NCI-H345 (cell line): ENCODE measurements around the gene ISLR2.
A peak's percentile ranks its signal among the peaks of the same experiment; 100 is the strongest.

ENCODE experiments used
- DNase-seq: peaks from one replicate; lab custom pipeline; 2025; lab: John Stamatoyannopoulos, UW

The ISLR2 gene

GRCh38 chr15:74129586-74130154 lies 716 bp upstream of the ISLR2 start:
- DNase-seq, result no peak

- no peak for DNase-seq
Measured at GRCh38 chr15:74130849-74131627, 652 bp downstream of the ISLR2 start.

DNA sequence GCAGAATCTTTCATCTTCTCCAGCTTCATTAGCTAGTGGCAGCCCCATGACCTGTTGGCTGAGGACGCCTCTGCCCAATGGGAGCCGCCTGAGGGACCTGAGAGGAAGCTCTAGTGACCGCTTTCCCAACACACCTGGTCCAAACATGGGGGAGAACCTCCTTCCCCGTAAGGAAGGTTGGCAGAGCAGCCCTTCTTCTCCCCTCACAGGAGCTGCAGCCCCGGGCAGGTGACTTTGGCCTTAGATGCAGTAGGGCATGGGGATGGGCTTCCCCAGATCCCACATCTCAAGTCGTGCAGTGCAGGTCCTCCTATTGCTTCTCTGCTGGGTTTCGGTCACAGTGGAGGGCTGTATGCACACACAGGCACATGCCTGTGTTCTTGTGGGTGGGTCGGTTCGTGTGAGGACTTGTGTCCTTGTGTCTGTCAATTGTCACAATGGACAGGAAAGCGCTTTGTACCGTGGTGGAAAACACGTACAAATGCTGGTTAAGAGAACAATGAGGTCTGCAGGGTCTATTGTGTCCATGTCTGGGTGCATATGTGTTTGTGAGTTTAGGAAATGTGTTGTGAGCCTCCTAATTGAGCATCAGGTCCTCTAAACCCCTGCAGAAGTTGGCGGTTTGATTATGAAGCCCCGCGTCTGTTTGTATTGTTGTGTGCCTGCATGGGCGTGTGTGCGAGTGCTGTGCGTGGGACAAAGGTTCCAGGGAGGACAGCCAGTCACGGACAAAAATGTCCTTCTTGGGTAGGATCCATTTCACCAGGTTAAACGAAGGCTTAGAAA lies 1.4 kb downstream of the ISLR2 start:
- no peak for DNase-seq

DNA sequence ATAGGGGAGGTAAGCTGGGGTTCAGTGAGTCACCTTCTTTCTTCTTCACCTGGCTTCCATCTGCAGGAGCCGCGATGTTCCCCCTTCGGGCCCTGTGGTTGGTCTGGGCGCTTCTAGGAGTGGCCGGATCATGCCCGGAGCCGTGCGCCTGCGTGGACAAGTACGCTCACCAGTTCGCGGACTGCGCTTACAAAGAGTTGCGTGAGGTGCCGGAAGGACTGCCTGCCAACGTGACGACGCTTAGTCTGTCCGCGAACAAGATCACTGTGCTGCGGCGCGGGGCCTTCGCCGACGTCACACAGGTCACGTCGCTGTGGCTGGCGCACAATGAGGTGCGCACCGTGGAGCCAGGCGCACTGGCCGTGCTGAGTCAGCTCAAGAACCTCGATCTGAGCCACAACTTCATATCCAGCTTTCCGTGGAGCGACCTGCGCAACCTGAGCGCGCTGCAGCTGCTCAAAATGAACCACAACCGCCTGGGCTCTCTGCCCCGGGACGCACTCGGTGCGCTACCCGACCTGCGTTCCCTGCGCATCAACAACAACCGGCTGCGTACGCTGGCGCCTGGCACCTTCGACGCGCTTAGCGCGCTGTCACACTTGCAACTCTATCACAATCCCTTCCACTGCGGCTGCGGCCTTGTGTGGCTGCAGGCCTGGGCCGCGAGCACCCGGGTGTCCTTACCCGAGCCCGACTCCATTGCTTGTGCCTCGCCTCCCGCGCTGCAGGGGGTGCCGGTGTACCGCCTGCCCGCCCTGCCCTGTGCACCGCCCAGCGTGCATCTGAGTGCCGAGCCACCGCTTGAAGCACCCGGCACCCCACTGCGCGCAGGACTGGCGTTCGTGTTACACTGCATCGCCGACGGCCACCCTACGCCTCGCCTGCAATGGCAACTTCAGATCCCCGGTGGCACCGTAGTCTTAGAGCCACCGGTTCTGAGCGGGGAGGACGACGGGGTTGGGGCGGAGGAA lies 2.6 kb downstream of the ISLR2 start:
- DNase-seq, result no peak

DNA sequence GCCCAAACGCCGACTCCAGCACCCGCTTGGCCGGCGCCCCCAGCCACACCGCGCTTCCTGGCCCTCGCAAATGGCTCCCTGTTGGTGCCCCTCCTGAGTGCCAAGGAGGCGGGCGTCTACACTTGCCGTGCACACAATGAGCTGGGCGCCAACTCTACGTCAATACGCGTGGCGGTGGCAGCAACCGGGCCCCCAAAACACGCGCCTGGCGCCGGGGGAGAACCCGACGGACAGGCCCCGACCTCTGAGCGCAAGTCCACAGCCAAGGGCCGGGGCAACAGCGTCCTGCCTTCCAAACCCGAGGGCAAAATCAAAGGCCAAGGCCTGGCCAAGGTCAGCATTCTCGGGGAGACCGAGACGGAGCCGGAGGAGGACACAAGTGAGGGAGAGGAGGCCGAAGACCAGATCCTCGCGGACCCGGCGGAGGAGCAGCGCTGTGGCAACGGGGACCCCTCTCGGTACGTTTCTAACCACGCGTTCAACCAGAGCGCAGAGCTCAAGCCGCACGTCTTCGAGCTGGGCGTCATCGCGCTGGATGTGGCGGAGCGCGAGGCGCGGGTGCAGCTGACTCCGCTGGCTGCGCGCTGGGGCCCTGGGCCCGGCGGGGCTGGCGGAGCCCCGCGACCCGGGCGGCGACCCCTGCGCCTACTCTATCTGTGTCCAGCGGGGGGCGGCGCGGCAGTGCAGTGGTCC lies 3.5 kb downstream of the ISLR2 start:
- no peak for DNase-seq

GRCh38 chr15:74134387-74135027 lies 4.1 kb downstream of the ISLR2 start:
- no peak for DNase-seq

GRCh38 chr15:74135041-74135565 lies 4.7 kb downstream of the ISLR2 start:
- DNase-seq, result no peak

GRCh38 chr15:74136540-74136813 lies 6.1 kb downstream of the ISLR2 start:
- DNase-seq, result no peak

DNA sequence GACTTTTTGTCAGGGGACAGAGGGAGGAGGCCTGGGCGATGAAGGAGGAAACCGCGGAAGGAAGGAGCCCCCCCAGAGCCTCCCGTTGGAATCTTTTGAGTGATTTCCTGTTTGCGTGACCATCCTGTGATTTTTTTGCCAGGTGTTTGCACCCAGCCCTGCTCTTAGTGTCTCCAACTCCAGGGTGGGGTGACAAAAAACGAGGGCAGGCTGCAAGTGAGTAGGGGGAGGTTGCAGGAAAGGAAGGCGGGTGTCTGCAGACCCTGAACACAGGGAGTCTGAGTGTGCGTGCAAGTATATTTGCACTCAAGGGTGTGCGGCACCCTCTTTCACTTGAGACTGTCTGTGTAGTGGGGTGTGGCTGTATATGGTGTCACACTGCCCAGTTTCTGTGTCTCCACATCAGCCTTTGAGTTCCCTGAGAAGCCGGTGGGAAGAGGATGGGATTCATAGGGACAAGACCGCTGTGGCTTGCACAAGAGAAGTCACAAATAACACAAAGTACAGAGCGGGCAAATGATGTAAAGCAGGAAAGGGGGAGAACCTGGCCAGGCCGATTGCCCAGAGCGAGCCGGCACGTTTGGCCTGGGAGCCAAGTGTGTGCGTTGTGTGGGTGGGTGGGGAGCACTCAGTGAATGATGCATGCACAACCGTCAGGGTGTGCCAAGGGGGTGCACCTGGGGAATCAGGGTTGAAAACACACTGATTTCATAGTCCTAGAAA lies 6.6 kb downstream of the ISLR2 start:
- no peak for DNase-seq

- no peak for DNase-seq
Measured at GRCh38 chr15:74137537-74137894, 7.1 kb downstream of the ISLR2 start.

- no peak for DNase-seq
Measured at GRCh38 chr15:74138642-74139041, 8.3 kb downstream of the ISLR2 start.

DNA sequence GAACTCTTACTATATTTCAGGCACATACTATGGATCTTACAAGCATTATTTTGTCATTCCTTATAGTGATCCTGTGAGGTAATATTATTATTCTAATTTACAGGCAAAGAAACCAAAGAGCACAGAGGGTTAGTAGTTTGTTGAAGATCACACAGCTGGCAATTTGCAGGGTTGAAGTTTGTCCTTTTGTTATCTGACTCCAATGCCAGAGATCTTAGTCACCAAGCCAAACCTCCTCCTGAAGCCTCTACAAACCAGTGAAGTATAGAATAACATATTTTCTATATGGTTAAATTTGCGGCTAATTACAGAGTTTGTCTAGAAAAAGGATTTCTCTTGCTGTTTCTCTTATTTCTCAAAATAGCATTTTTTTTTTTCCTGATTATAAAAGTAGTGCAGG lies 11.2 kb downstream of the ISLR2 start:
- no peak for DNase-seq

DNA sequence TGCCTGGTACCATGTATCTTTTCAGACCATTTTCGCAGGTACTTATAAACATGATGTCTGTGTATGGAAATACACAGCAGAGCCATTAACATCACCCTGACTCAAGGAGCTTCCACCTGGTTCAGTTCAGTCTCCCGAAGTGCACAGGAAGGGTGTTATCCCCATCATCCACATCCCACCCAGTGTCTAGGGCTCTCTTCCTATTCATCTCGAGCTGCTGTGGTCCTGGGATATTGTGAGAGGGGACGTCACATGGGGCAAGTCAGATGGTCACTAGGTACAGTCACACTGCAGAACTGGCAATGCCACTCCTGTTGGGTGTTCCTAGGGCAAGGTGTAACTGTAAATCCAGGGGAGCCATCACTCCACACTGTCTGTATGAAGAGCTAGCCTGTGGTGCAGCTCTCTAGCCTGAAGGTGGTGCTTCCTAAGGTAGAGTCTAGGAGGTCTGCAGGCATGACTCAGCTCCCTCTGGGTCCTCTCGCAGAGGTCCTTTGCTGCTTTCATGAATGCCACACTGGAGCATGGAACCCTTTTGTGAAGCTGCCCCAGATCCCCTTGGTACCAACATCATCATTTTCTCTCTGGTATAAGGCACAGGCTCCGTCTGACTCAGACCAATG lies 13.9 kb downstream of the ISLR2 start:
- DNase-seq, result no peak

DNA sequence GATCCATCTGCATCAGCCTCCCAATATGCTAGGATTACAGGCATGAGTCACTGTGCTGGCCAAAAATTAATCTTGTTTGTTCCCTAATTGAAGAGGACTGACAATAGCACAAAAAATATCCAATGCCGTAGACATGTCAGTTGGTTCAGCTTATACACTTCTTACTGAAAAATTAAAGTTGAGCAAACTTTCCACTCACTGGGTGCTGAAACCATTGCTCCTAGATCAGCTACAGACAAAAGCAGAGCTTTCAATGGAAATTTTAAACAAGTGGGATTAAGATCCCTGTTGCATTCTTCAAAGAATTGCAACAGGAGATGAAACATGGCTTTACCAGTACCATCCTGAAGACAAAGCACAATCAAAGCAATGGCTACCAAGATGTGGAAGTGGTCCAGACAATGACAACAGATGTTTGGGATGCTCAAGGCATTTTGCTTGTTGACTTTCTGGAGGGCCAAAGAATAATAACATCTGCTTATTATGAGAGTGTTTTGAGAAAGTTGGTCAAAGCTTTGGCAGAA lies 16.0 kb downstream of the ISLR2 start:
- no peak for DNase-seq

DNA sequence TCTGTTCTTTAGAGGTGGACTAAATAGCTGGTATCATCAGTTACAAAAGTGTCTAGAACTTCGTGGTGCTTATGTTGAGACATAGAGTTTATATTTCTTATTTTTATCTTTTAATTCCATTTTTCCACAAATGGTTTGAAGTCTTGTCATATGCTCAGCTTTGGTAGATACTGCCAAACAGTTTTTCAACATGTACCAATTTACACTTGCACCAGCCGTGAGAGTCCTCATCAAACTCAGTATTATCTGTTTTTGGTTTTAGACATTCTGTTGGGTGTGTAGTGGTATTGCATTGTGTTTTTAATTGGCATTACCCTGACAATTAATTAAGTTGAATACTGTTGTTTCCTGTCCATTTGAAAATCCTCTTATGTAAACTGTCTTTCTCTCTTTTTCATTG lies 16.7 kb downstream of the ISLR2 start:
- no peak for DNase-seq

DNA sequence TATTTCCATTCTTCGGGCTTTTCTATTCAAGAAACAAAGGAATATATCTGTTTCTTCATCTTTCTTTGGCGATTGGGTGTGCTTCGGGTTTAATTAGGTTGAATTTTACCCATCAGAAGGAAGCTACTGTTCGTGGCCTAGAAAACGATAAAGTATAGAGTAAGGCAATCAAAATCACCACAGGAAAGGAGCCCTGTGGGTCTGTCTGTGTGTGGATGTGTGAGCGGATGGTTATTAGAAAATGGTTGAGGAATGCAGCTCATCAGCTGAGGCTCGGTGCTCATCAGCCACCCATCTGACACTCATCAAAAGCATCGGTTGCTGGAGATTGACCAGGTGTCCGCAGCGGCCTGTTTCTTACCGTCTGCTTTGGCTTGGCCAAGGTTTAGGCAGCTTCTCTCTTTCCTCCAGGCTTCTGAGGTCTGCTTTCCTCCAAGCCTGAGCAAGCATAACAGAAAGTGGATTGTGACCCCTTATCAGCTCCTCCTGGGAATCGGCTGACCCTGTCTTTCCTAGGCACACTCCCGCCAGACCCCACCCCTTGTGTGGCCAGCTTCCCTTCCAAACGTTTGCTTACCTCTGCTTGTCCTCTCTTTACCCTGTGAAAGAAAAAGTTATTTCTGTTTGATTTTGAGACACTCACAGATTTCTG lies 25.5 kb downstream of the ISLR2 start:
- DNase-seq, result no peak

- peak; percentile 57 for DNase-seq
Measured at GRCh38 chr15:74156678-74157411, 26.5 kb downstream of the ISLR2 start.
